Astrocyte (in vitro differentiated cells and primary cell): Measurements from ENCODE around the gene PTPRQ. TPM values are rescaled to one million over a fixed set of nuclear protein-coding genes. Genes with fewer than 3 reads are reported as not detected.

Experiments used
- DNase-seq: peaks from one replicate; pipeline ENCODE4 v3.0.0-alpha.2; 2010; ENCODE audit warnings: low read depth
- FAIRE-seq: peaks from 2 replicates; lab custom pipeline; 2011; peaks lifted over from hg19 to GRCh38; lab: Jason Lieb, UNC
- H2AFZ ChIP-seq: 2 replicates; pipeline ENCODE4 v1.6.0; 2012; ENCODE audit warnings: low read depth, low read length, inconsistent platforms
- H3K27ac ChIP-seq: 2 replicates; pipeline ENCODE4 v1.5.1; 2011; ENCODE audit warnings: low read depth, low read length, inconsistent platforms
- H3K27me3 ChIP-seq: 2 replicates; pipeline ENCODE4 v1.6.0; 2011; ENCODE audit warnings: low read length, inconsistent platforms; ENCODE audit not compliant: insufficient read depth
- H3K36me3 ChIP-seq: 2 replicates; pipeline ENCODE4 v1.5.1; 2011; ENCODE audit warnings: low read length, inconsistent platforms; ENCODE audit not compliant: insufficient read depth
- H3K4me1 ChIP-seq: 2 replicates; pipeline ENCODE4 v1.5.1; 2011; ENCODE audit warnings: low read length, inconsistent platforms; ENCODE audit not compliant: insufficient read depth
- H3K4me2 ChIP-seq: 2 replicates; pipeline ENCODE4 v1.6.0; 2012; ENCODE audit warnings: low read length, inconsistent platforms
- H3K4me3 ChIP-seq: 2 replicates; pipeline ENCODE4 v1.5.1; 2011; ENCODE audit warnings: low read depth, mild to moderate bottlenecking, low read length, inconsistent platforms; ENCODE audit not compliant: insufficient read depth
- H3K79me2 ChIP-seq: 2 replicates; pipeline ENCODE4 v1.6.0; 2012; ENCODE audit warnings: mild to moderate bottlenecking, low read length, inconsistent platforms; ENCODE audit not compliant: insufficient read depth
- H3K9ac ChIP-seq: 2 replicates; pipeline ENCODE4 v1.6.0; 2012; ENCODE audit warnings: mild to moderate bottlenecking, low read length, inconsistent platforms
- H3K9me3 ChIP-seq: 2 replicates; pipeline ENCODE4 v1.5.1; 2012; ENCODE audit warnings: low read depth, mild to moderate bottlenecking, low read length, inconsistent platforms; ENCODE audit not compliant: insufficient read depth
- H4K20me1 ChIP-seq: 2 replicates; pipeline ENCODE4 v1.6.0; 2012; ENCODE audit warnings: low read length, inconsistent platforms; ENCODE audit not compliant: insufficient read depth
- H3K27ac Mint-ChIP-seq: one replicate; pipeline ENCODE4 v1.8.0; 2021; ENCODE audit warnings: mild to moderate bottlenecking, mixed read lengths; ENCODE audit not compliant: unreplicated experiment
- H3K27me3 Mint-ChIP-seq: one replicate; pipeline ENCODE4 v1.8.0; 2021; ENCODE audit warnings: low read depth, mixed read lengths; ENCODE audit not compliant: unreplicated experiment
- H3K36me3 Mint-ChIP-seq: one replicate; pipeline ENCODE4 v1.8.0; 2021; ENCODE audit warnings: low read depth, mixed read lengths; ENCODE audit not compliant: unreplicated experiment
- H3K4me1 Mint-ChIP-seq: one replicate; pipeline ENCODE4 v1.8.0; 2021; ENCODE audit warnings: low read depth, mixed read lengths; ENCODE audit not compliant: unreplicated experiment
- H3K4me3 Mint-ChIP-seq: one replicate; pipeline ENCODE4 v1.8.0; 2021; ENCODE audit warnings: mild to moderate bottlenecking, moderate library complexity, mixed read lengths; ENCODE audit not compliant: unreplicated experiment
- H3K9me3 Mint-ChIP-seq: one replicate; pipeline ENCODE4 v1.8.0; 2021; ENCODE audit warnings: mild to moderate bottlenecking, mixed read lengths; ENCODE audit not compliant: unreplicated experiment
- EZH2 ChIP-seq: IDR thresholded peaks from 2 replicates; pipeline ENCODE4 v1.6.1; 2012; ENCODE audit warnings: mild to moderate bottlenecking, low read length, inconsistent platforms; ENCODE audit not compliant: insufficient read depth
- total RNA-seq: library from RNA; stranded (reverse); gene quantifications from 2 replicates; pipeline ENCODE4 v1.2.1, GENCODE V29; 2021
- TF ChIP-seq, protein P1 (sequence below): IDR thresholded peaks from 2 replicates; pipeline ENCODE4 v1.5.1; 2011; ENCODE audit warnings: low read depth, mild to moderate bottlenecking, inconsistent platforms, low read length, moderate library complexity; ENCODE audit not compliant: insufficient read depth

PTPRQ gene
- total RNA-seq, 1 donor from 2014 or later, result 0.18 TPM

DNA sequence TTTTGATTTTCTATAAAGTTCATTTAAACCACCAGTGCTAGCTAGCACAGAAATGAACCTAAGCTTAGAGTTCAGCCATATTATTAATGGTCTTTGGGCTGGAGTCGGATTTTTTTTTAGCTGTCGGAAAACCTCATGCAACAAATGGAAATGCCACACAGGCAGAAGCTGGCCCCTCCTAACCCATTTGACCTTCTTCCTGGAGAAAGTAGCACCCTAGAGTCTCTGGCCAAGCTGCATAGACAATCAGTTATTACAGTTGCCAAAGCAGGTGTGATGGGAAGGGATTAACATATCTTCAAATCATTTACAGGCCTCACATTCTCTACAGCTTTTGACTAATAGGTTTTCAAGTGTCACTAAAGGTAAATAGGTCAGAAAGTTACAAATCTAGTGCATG is 49.4 kb downstream of the PTPRQ start:
- no peak for TF ChIP-seq EZH2
- TF ChIP-seq, protein P1, sequence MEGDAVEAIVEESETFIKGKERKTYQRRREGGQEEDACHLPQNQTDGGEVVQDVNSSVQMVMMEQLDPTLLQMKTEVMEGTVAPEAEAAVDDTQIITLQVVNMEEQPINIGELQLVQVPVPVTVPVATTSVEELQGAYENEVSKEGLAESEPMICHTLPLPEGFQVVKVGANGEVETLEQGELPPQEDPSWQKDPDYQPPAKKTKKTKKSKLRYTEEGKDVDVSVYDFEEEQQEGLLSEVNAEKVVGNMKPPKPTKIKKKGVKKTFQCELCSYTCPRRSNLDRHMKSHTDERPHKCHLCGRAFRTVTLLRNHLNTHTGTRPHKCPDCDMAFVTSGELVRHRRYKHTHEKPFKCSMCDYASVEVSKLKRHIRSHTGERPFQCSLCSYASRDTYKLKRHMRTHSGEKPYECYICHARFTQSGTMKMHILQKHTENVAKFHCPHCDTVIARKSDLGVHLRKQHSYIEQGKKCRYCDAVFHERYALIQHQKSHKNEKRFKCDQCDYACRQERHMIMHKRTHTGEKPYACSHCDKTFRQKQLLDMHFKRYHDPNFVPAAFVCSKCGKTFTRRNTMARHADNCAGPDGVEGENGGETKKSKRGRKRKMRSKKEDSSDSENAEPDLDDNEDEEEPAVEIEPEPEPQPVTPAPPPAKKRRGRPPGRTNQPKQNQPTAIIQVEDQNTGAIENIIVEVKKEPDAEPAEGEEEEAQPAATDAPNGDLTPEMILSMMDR, result no peak
- no peak for DNase-seq
- Histone ChIP-seq H3K9me3 (no peaks in the 10 kb centered on the region), H3K79me2 (no peaks in the 10 kb centered on the region), H3K4me3 (no peak overlapping the region), H3K4me2 (no peak overlapping the region), H3K27me3 (no peaks in the 10 kb centered on the region), H2AFZ (no peak overlapping the region), H3K9ac (no peak overlapping the region), H3K36me3 (no peaks in the 10 kb centered on the region), H4K20me1 (no peaks in the 10 kb centered on the region), H3K27ac (no peak overlapping the region), H3K4me1 (no peaks in the 10 kb centered on the region)
- Mint-ChIP-seq H3K4me3 (no peak overlapping the region), H3K36me3 (no peaks in the 10 kb centered on the region), H3K4me1 (peaks cover 13% of the 10 kb centered on the region), H3K27ac (no peak overlapping the region), H3K27me3 (no peaks in the 10 kb centered on the region), H3K9me3 (no peaks in the 10 kb centered on the region)
- no peak for FAIRE-seq

DNA sequence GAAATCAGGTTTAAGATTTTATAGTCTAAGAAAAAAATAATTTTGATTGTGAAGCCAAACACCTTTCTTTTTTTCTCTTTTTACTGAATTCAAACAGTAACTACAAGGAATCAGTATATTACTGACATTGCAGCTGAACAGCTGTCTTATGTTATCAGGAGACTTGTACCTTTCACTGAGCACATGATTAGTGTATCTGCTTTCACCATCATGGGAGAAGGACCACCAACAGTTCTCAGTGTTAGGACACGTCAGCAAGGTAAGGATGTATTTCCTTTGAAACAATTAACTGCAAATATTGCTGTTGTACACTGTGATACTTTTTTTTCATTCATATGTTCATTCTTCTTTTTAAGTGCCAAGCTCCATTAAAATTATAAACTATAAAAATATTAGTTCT is 50.8 kb downstream of the PTPRQ start:
- Mint-ChIP-seq H3K9me3 (no peaks in the 10 kb centered on the region), H3K4me1 (peaks cover 13% of the 10 kb centered on the region), H3K27me3 (no peaks in the 10 kb centered on the region), H3K36me3 (no peaks in the 10 kb centered on the region), H3K4me3 (no peak overlapping the region), H3K27ac (no peak overlapping the region)
- H3K79me2 ChIP-seq, result no peaks in the 10 kb centered on the region
- TF ChIP-seq EZH2, result no peak
- TF ChIP-seq, protein P1, result no peak
- H3K4me2 ChIP-seq, result no peak overlapping the region
- H3K9me3 ChIP-seq, result no peaks in the 10 kb centered on the region
- H2AFZ ChIP-seq, result no peak overlapping the region
- H3K4me3 ChIP-seq, result no peak overlapping the region
- H3K27me3 ChIP-seq, result no peaks in the 10 kb centered on the region
- no peaks in the 10 kb centered on the region for H3K36me3 ChIP-seq
- H3K4me1 ChIP-seq, result no peaks in the 10 kb centered on the region
- DNase-seq, result no peak
- no peak for FAIRE-seq
- H4K20me1 ChIP-seq, result no peaks in the 10 kb centered on the region
- H3K27ac ChIP-seq, result no peak overlapping the region
- no peak overlapping the region for H3K9ac ChIP-seq

DNA sequence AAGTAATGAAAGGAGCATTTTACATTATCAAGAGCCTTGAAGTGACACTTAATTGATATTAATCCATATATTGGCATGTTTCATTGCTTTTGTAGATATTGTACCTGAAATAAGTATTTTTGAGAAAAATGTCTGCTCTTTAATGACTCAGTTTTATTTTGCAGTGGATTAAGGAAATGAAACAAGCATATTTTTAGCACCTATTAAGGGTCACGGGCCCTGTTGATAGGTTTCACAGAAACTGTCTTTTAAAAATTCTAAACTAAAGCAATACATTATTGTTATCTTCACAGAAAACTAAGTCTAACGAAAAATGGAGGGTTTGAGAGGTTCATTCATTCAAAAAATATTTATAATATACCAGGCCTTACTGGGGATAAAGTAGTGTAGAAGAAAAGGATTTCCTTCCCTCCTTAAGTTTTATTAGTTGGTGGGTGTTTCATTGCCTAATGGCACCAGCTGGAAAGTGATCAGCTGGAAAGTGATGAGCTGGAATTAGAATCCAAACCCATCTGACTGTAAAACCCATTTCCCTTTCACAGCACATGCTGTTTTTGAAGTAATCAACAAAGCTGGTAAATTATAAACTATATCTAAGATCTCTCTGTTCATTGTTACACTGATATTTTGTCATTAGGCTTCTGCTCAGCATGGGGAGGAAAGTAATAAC is 54.2 kb downstream of the PTPRQ start:
- Mint-ChIP-seq H3K27ac (no peak overlapping the region), H3K27me3 (no peaks in the 10 kb centered on the region), H3K9me3 (no peaks in the 10 kb centered on the region), H3K36me3 (no peaks in the 10 kb centered on the region), H3K4me1 (no peaks in the 10 kb centered on the region), H3K4me3 (no peak overlapping the region)
- H3K9ac ChIP-seq, result no peak overlapping the region
- FAIRE-seq (no peak), DNase-seq (no peak)
- H2AFZ ChIP-seq, result no peak overlapping the region
- no peak overlapping the region for H3K27ac ChIP-seq
- H4K20me1 ChIP-seq, result no peaks in the 10 kb centered on the region
- H3K4me3 ChIP-seq, result no peak overlapping the region
- no peaks in the 10 kb centered on the region for H3K36me3 ChIP-seq
- H3K79me2 ChIP-seq, result no peaks in the 10 kb centered on the region
- no peaks in the 10 kb centered on the region for H3K4me1 ChIP-seq
- TF ChIP-seq, protein P1, result no peak
- no peak for TF ChIP-seq EZH2
- no peaks in the 10 kb centered on the region for H3K9me3 ChIP-seq
- no peaks in the 10 kb centered on the region for H3K27me3 ChIP-seq
- H3K4me2 ChIP-seq, result no peak overlapping the region
